RWPE2 (cell line): ENCODE data around the gene CR1L.

ENCODE experiments used
- ATAC-seq: fragments of 200-7000 bp; cut with Tn5 transposase; 3 replicates; pipeline ENCODE4 v1.9.1; 2021; ENCODE audit warnings: low read depth
- DNase-seq: peaks from one replicate; pipeline ENCODE4 v3.0.0-alpha.2; 2020; ENCODE audit warnings: low spot score
- H3K27ac ChIP-seq: fragments of 450-650 bp; 2 replicates; pipeline ENCODE4 v1.5.1; 2017; ENCODE audit warnings: mild to moderate bottlenecking; ENCODE audit not compliant: poor library complexity, severe bottlenecking
- H3K27me3 ChIP-seq: fragments of 250-450 bp; sonication (Bioruptor Pico); 2 replicates; pipeline ENCODE4 v1.5.1; 2021; ENCODE audit warnings: mild to moderate bottlenecking, moderate library complexity; ENCODE audit not compliant: insufficient read depth, poor library complexity, severe bottlenecking
- H3K36me3 ChIP-seq: fragments of 250-450 bp; sonication (Bioruptor Pico); 2 replicates; pipeline ENCODE4 v1.5.1; 2020; ENCODE audit warnings: low read depth, mild to moderate bottlenecking, moderate library complexity
- H3K4me1 ChIP-seq: fragments of 250-450 bp; sonication (Bioruptor Pico); 2 replicates; pipeline ENCODE4 v1.5.1; 2021; ENCODE audit warnings: mild to moderate bottlenecking, moderate library complexity; ENCODE audit not compliant: insufficient read depth, poor library complexity, severe bottlenecking
- H3K4me3 ChIP-seq: fragments of 250-450 bp; sonication (Bioruptor Pico); 2 replicates; pipeline ENCODE4 v1.5.1; 2021; ENCODE audit warnings: mild to moderate bottlenecking, moderate library complexity; ENCODE audit not compliant: severe bottlenecking
- H3K9me3 ChIP-seq: fragments of 250-450 bp; sonication (Bioruptor Pico); 2 replicates; pipeline ENCODE4 v1.5.1; 2021; ENCODE audit warnings: mild to moderate bottlenecking, moderate library complexity; ENCODE audit not compliant: severe bottlenecking
- CTCF ChIP-seq: fragments of 450-650 bp; IDR thresholded peaks from one replicate; pipeline ENCODE4 v1.5.1; 2017; ENCODE audit warnings: mild to moderate bottlenecking, moderate library complexity; ENCODE audit not compliant: poor library complexity, severe bottlenecking

The CR1L gene

GRCh38 chr1:207751790-207752455 is 107.0 kb downstream of the CR1L start, which contains the start of gene CD46:
Gene CD46, plus strand, starts transcription at chr1:207752054. Its CDS starts 159 bp downstream, at chr1:207752213.
- ATAC-seq (peak; percentile 87), DNase-seq (peak; percentile 89)
- Histone ChIP-seq H3K36me3 (peaks cover under 1% of the 10 kb centered on the region), H3K4me3 (peak within 1 kb of the TSS; percentile 79), H3K27ac (peak within 1 kb of the TSS; percentile 73), H3K4me1 (peaks cover 22% of the 10 kb centered on the region), H3K9me3 (no peaks in the 10 kb centered on the region), H3K27me3 (no peaks in the 10 kb centered on the region)
- no peak for TF ChIP-seq CTCF

DNA sequence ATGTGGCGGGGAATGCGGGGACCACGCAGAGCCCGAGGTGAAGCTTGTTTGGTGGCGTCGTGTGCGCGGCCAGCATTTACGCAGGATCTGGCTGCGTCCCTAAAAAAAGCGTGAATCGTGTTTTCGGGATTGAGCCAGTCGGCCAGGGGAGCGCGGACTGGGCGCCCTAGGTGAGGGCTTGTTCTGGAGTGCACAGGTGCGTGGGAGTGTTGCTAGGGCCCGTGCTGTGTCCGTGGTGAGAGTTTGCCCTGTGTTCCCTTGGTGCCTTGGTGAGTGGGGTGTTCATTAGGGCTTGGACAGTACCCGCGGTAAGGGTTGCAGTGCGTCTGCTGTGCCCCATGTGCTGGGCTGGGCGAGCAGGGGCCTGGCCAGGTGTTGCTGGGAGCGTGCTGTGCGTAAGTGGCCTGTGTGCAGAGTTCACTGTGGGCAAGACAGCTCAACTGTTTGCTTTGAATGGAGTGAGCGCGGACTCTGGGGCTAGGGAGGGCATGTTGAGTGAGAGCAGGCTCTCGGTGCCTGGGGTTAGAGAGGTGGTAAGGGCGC is 107.6 kb downstream of the CR1L start:
- Histone ChIP-seq H3K27ac (peak overlapping the region; percentile 73), H3K36me3 (peaks cover 7% of the 10 kb centered on the region), H3K9me3 (no peaks in the 10 kb centered on the region), H3K27me3 (no peaks in the 10 kb centered on the region), H3K4me1 (peaks cover 22% of the 10 kb centered on the region), H3K4me3 (peak overlapping the region; percentile 79)
- DNase-seq = no peak
- peak; percentile 40 for ATAC-seq
- no peak for TF ChIP-seq CTCF

DNA sequence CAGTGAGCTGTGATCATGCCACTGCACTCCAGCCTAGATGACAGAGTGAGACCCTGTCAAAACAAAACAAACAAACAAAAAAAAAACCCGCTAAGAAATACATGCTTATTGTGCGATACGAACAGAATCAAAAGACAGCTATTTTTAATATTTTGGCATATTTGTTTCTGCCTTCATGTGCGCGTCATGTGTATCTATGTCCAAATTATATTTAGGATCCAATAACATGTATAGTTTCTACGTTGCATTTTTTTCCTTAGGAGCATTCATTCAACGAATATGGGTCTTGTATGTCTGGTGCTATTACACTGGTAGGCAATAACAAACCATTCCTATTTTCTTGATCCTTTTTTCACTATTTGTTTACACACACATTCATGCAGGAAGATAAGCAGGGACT is 108.7 kb downstream of the CR1L start:
- ATAC-seq (no peak), DNase-seq (no peak)
- Histone ChIP-seq H3K4me3 (peak overlapping the region; percentile 79), H3K9me3 (no peaks in the 10 kb centered on the region), H3K36me3 (peaks cover 17% of the 10 kb centered on the region), H3K27ac (no peak overlapping the region), H3K27me3 (no peaks in the 10 kb centered on the region), H3K4me1 (peaks cover 22% of the 10 kb centered on the region)
- no peak for TF ChIP-seq CTCF

DNA sequence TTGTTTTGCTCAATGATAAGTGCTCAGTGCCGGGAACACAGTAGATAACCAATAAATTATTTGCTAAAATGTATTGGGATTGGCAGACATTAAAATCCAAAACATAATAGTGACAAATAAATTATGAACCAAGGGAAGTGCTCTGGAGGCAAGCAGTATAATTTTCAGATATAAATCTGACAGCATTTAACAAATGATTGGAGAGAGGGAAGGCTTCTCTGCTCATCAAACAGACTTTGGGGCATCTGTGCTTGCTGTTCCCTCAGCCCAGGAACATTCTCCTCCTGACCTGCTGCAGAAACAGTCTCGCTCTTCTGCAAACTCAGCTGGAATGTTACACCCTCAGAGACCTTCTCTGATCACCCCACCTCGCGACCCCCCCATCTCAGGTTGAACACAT is 109.1 kb downstream of the CR1L start:
- no peak overlapping the region for H3K27ac ChIP-seq
- DNase-seq (no peak), ATAC-seq (no peak)
- H3K9me3 ChIP-seq = no peaks in the 10 kb centered on the region
- no peak for TF ChIP-seq CTCF
- H3K27me3 ChIP-seq = no peaks in the 10 kb centered on the region
- peak overlapping the region; percentile 79 for H3K4me3 ChIP-seq
- peaks cover 22% of the 10 kb centered on the region for H3K4me1 ChIP-seq
- H3K36me3 ChIP-seq = peaks cover 21% of the 10 kb centered on the region
